Neuron (in vitro differentiated cells): Measurements from ENCODE around the gene MCC.

Experiments used
- H2AFZ ChIP-seq: one replicate; pipeline ENCODE4 v1.6.1; 2013; ENCODE audit warnings: low read depth, mild to moderate bottlenecking, inconsistent platforms, low read length, moderate library complexity
- H3K27me3 ChIP-seq: one replicate; pipeline ENCODE4 v1.6.1; 2013; ENCODE audit warnings: low read length; ENCODE audit not compliant: insufficient read depth
- H3K36me3 ChIP-seq: one replicate; pipeline ENCODE4 v1.6.1; 2013; ENCODE audit warnings: low read length; ENCODE audit not compliant: insufficient read depth
- H3K4me1 ChIP-seq: one replicate; pipeline ENCODE4 v1.6.1; 2013; ENCODE audit warnings: low read length; ENCODE audit not compliant: insufficient read depth
- H3K4me3 ChIP-seq: 2 replicates; pipeline ENCODE4 v1.5.1; 2013; ENCODE audit warnings: mild to moderate bottlenecking, low read length, moderate library complexity
- H3K9me3 ChIP-seq: one replicate; pipeline ENCODE4 v1.6.1; 2013; ENCODE audit warnings: low read length

The MCC gene

GRCh38 chr5:113232221-113232620 lies 256.0 kb downstream of the MCC start:
- no peaks in the 10 kb centered on the region for H3K36me3 ChIP-seq
- H3K9me3 ChIP-seq: no peaks in the 10 kb centered on the region
- H2AFZ ChIP-seq: no peak overlapping the region
- H3K27me3 ChIP-seq: no peaks in the 10 kb centered on the region
- H3K4me1 ChIP-seq: peaks cover 9% of the 10 kb centered on the region
- no peak overlapping the region for H3K4me3 ChIP-seq

DNA sequence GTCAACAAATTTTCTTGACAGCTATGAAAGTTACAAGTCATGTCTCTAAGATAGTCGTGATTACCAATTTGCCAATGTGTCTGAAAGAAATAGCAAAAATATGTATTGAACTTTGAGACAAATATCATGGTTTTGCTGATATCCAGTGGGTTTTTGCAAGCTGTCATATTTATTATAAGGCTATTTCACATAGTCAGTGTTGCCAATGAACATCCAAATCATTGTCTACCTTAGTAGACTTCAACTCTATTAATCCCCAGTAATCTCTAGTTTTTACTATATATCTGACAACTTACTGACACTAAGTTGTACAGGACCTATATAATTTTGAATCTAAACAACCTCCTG lies 256.6 kb downstream of the MCC start:
- Histone ChIP-seq H2AFZ (no peak overlapping the region), H3K4me3 (no peak overlapping the region), H3K36me3 (no peaks in the 10 kb centered on the region), H3K4me1 (peaks cover 8% of the 10 kb centered on the region), H3K9me3 (no peaks in the 10 kb centered on the region), H3K27me3 (no peaks in the 10 kb centered on the region)

GRCh38 chr5:113230711-113231652 lies 257.3 kb downstream of the MCC start:
- Histone ChIP-seq H3K36me3 (no peaks in the 10 kb centered on the region), H3K4me3 (no peak overlapping the region), H3K9me3 (no peaks in the 10 kb centered on the region), H3K4me1 (peaks cover 8% of the 10 kb centered on the region), H2AFZ (no peak overlapping the region), H3K27me3 (no peaks in the 10 kb centered on the region)

DNA sequence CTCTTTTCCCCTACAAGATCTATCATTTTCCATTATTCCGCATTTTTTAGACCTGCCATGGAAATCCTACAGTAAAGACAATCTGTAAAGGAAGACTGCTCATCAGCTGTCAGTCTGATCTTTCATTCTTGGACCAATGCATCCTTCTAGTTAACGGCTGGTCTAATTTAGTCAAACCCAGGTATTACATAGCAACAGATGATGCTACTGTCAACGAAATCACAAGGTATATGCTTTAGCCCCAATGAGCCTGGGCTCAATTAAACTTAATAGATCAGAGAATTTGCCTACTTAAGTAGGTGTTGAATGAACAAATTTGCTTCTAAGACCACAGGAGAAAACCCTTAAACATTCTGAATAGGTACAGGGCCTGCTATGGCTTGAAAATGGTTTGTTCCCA lies 260.5 kb downstream of the MCC start:
- Histone ChIP-seq H2AFZ (no peak overlapping the region), H3K4me1 (peaks cover 8% of the 10 kb centered on the region), H3K27me3 (no peaks in the 10 kb centered on the region), H3K9me3 (peaks cover 3% of the 10 kb centered on the region), H3K4me3 (no peak overlapping the region), H3K36me3 (no peaks in the 10 kb centered on the region)

DNA sequence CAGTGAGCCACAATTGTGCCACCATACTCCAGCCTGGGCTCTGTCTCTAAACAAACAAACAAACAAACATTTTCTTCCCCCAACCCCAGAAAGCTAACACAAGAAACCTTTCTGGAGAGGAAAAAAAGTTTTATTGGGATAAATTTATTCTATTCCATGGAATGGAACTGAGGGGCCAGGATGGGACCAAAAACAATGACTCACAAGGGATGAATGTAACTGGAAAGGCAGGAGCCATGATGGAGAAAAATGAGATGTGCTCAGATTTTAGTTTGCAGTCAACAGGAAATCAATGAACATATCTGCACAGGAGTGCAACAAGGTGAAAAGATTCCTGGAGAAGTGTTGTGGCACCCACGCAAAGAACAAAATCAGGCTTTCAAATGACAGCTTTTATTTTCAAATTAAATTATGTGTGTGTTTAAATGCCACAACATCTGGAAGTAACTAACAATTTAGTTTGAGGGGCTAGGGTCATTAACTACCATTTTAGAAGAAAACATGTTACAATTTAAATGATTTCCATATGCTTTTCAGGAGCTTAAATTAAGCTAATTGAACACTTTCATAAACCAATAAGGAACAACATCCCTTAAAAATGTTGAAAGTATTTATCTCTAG lies 262.0 kb downstream of the MCC start:
- Histone ChIP-seq H3K36me3 (no peaks in the 10 kb centered on the region), H3K4me3 (no peak overlapping the region), H3K4me1 (peaks cover 8% of the 10 kb centered on the region), H2AFZ (no peak overlapping the region), H3K27me3 (no peaks in the 10 kb centered on the region), H3K9me3 (peaks cover 3% of the 10 kb centered on the region)

GRCh38 chr5:113225259-113225658 lies 263.0 kb downstream of the MCC start:
- H2AFZ ChIP-seq: no peak overlapping the region
- peaks cover 3% of the 10 kb centered on the region for H3K9me3 ChIP-seq
- no peaks in the 10 kb centered on the region for H3K27me3 ChIP-seq
- no peaks in the 10 kb centered on the region for H3K36me3 ChIP-seq
- no peaks in the 10 kb centered on the region for H3K4me1 ChIP-seq
- no peak overlapping the region for H3K4me3 ChIP-seq

GRCh38 chr5:113224605-113225065 lies 263.6 kb downstream of the MCC start:
- Histone ChIP-seq H3K4me3 (no peak overlapping the region), H3K36me3 (no peaks in the 10 kb centered on the region), H3K4me1 (peaks cover 2% of the 10 kb centered on the region), H3K27me3 (no peaks in the 10 kb centered on the region), H2AFZ (no peak overlapping the region), H3K9me3 (peaks cover 3% of the 10 kb centered on the region)

DNA sequence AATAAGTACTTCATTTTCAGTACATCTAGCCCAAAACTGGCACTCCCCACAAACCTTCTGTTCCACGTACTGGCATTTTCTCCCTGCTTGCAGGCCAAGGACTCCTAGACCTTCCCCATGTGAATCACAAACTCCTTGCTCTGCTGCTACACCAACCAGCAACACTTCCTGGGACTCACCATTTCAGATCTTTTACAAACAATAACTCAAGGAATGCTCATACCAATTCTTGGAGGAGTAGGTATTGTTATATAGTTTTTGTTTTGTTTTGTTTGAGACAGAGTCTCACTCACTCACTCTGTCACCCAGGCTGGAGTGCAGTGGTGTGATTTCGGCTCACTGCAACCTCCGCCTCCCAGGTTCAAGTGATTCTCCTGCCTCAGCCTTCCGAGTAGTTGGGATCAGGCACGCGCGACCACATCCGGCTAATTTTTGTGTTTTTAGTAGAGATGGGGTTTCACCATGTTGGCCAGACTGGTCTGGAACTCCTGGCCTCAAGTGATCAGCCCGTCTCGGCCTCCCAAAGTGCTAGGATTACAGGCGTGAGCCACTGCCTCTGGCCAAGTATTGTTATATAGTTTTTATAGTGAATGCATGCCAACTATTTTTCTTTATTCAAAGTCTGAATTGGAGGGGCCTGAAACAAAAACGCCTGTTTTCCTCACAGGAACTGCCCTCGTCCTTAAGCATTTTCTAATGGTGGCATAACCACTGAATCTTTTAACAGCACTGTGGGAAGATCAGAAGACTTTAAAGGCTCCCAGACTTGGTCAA lies 264.2 kb downstream of the MCC start:
- Histone ChIP-seq H3K9me3 (peaks cover 3% of the 10 kb centered on the region), H3K36me3 (no peaks in the 10 kb centered on the region), H3K4me1 (peaks cover 8% of the 10 kb centered on the region), H2AFZ (no peak overlapping the region), H3K27me3 (no peaks in the 10 kb centered on the region), H3K4me3 (no peak overlapping the region)

DNA sequence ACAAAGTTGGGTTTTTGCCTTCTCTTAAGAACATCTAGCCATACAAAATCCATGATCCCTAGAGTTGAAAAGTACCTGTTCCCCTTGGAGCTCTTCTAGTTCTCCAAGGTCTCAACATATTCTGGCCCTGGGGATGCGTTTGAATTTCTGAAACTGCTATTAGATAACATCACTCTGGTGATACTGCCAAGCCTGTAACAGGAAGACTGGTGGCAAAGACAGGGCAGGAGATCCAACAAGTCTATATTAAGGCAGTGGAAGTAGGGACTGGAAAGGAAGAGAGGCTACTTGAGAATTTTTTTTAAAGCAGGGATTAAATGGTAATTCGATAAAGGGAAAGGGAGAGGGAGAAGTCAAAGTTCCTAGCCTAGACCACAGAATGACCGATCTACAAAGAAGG lies 264.9 kb downstream of the MCC start:
- Histone ChIP-seq H3K4me1 (peaks cover 15% of the 10 kb centered on the region), H3K9me3 (peaks cover 3% of the 10 kb centered on the region), H2AFZ (no peak overlapping the region), H3K4me3 (no peak overlapping the region), H3K36me3 (no peaks in the 10 kb centered on the region), H3K27me3 (no peaks in the 10 kb centered on the region)

GRCh38 chr5:113221294-113222176 lies 266.7 kb downstream of the MCC start:
- no peaks in the 10 kb centered on the region for H3K36me3 ChIP-seq
- peaks cover 29% of the 10 kb centered on the region for H3K4me1 ChIP-seq
- H3K9me3 ChIP-seq: peaks cover 3% of the 10 kb centered on the region
- H3K27me3 ChIP-seq: no peaks in the 10 kb centered on the region
- no peak overlapping the region for H3K4me3 ChIP-seq
- no peak overlapping the region for H2AFZ ChIP-seq

GRCh38 chr5:113219695-113220094 lies 268.6 kb downstream of the MCC start:
- H3K4me1 ChIP-seq: peaks cover 47% of the 10 kb centered on the region
- no peak overlapping the region for H3K4me3 ChIP-seq
- no peaks in the 10 kb centered on the region for H3K36me3 ChIP-seq
- no peak overlapping the region for H2AFZ ChIP-seq
- H3K27me3 ChIP-seq: no peaks in the 10 kb centered on the region
- H3K9me3 ChIP-seq: peaks cover 3% of the 10 kb centered on the region

GRCh38 chr5:113218906-113219517 lies 269.2 kb downstream of the MCC start:
- no peak overlapping the region for H3K4me3 ChIP-seq
- H3K9me3 ChIP-seq: peaks cover 3% of the 10 kb centered on the region
- H3K27me3 ChIP-seq: no peaks in the 10 kb centered on the region
- H3K4me1 ChIP-seq: peaks cover 54% of the 10 kb centered on the region
- no peaks in the 10 kb centered on the region for H3K36me3 ChIP-seq
- H2AFZ ChIP-seq: no peak overlapping the region
